Cardiac septum (tissue), 1 donor: ENCODE measurements around the gene ANKRD44. TPM values are rescaled to one million over a fixed set of nuclear protein-coding genes. Genes with fewer than 3 reads are reported as not detected.

Experiments
- DNase-seq: peaks from one replicate; pipeline ENCODE4 v3.0.0-alpha.2; 2020; ENCODE audit warnings: low spot score
- intact Hi-C: fragments of 100-400 bp; cut with DNase I; formaldehyde crosslinking; loops from one replicate; pipeline ENCODE4 v1.14.0; 2022
- total RNA-seq: library from RNA; stranded (reverse); fragmentation: NEBNext Ultra II Directional; extraction: Animal tissue kit (Norgen Biotek cat#: 25700); gene quantifications from one replicate; pipeline ENCODE4 v1.2.1, GENCODE V29; 2021
- donor health status: DM: no; HTN: no; CAD: no.

Gene ANKRD44
- total RNA-seq, 1 donor from 2014 or later: 6.4 TPM

DNA sequence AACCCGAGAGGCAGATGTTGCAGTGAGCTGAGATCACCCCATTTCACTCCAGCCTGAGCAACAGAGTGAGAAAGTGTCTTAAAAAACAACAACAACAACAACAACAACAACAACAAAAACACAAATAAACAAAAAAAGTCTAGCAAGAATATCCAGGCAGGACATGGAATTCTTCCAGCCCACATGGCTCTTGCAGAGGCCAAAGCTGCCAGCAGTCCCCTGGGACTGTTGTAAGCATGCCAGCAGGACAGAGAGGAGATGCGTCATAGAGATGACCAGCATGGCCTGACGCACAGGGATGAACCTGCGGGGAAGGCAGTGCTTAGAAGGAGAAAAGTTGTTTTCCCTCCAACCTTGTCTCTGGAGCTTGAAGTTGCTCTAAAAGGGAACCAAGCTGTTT, 201.8 kb downstream of the ANKRD44 start:
- intact Hi-C loops: loop anchor here (2.0 kb wide), 1 partner anchor 30 kb away; no protein-coding TSS in a partner anchor
- peak; percentile 82 for DNase-seq

DNA sequence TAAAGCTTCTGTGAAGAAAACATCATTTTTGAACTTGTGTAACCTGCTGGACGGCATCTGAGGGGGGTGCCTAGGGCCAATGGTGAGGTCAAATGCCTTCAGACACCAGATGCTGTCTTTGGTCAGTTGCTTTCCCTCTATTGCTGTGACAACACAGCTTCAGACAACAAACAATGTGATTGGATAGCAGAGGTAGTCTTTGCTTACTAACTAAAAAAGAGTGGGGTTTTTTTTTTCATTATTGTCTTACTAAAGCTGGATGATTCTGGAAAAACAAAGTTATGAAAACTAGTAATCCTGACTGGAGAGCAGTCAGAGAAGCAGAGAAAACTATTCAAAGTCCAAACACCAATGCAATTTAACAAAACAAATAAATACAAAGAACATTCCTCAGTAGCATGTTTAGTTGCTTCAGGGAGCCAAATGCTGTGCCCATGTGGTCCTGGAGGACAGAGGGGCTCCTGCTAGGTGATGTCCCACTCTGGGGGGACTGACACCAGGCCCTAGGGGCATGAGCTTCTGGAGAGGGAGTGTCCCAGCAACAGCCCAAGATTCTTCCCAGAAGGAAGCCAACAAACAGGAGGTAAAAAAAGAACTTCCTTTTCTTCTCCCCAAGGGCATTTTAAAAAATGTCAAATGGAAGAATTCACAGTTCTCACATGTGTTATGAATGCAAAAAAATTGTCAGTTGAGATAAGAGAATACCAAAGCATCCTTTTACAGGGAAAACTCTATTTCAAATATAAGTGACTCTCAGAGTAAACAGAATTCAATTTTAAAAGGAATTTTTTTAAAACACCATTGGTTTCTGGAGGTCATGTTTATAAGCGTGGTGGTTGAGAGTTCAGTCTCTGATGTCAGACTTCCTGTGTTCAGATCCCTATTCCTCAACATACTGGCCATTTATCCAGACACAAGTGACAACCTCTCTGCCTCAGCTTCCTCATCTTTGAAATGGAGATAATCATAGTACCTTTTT, 203.0 kb downstream of the ANKRD44 start:
- intact Hi-C loops: loop anchor here (2.0 kb wide), 1 partner anchor 29 kb away; no protein-coding TSS in a partner anchor

DNA sequence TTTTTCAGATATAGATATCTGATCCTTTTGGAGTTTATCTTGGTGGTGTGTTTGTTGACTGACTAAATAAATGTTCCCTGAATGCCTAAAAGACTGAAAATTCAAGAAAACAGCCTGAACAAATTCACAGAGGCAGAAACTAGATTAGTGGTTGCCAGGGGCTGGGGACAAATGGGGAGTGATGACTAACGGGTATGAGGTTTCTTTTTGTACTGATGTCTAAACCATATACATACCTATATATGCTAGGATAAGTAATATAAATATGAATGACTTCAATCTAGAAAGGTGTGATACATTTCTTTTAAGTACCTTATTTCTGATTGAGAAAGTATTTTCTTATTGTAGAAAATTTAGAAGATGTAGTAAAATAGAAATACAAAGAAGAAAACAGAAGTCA, 207.2 kb downstream of the ANKRD44 start:
- intact Hi-C loops: no loop called here

More for the DNA sequence above, 203.0 kb downstream of the ANKRD44 start:
- DNase-seq: no peak

DNA sequence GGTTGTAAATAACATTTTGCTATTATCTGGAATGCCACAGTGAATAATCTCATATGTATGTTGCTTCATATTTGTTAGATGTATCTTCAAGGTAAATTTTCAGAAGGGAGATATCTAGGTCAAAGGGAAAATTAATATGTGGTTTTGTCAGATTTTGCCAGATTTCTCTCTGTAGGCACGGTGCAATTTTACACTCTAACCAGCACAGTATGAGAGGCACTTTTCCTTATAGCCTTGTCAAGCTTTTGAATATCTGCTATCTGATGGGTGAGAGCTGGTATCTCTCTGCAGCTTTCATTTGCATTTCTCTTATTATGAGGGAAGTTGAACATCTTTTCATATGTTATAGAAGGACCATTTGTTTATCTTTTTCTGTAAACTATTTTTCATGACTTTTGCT, 208.3 kb downstream of the ANKRD44 start:
- intact Hi-C loops: no loop called here
- DNase-seq: no peak

More for the DNA sequence above, 207.2 kb downstream of the ANKRD44 start:
- no peak for DNase-seq

DNA sequence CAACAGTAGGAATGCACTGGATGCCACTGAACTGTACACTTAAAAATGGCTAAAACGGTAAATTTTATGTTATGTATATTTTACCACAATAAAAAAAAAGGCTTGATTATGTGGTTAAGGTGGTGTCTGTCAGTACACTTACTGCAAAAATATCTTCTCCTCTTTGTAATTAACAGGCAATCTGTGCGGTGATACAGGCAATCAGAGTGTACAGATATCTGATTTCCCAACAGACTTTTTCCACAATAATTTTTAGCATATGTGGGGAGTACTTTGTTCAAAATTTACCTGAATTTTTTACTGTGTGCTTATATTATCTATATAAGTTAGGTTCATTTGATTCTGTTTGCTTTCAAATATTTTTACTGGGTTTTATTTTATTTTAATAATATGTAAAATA, 209.1 kb downstream of the ANKRD44 start:
- DNase-seq: no peak
- intact Hi-C loops: no loop called here

DNA sequence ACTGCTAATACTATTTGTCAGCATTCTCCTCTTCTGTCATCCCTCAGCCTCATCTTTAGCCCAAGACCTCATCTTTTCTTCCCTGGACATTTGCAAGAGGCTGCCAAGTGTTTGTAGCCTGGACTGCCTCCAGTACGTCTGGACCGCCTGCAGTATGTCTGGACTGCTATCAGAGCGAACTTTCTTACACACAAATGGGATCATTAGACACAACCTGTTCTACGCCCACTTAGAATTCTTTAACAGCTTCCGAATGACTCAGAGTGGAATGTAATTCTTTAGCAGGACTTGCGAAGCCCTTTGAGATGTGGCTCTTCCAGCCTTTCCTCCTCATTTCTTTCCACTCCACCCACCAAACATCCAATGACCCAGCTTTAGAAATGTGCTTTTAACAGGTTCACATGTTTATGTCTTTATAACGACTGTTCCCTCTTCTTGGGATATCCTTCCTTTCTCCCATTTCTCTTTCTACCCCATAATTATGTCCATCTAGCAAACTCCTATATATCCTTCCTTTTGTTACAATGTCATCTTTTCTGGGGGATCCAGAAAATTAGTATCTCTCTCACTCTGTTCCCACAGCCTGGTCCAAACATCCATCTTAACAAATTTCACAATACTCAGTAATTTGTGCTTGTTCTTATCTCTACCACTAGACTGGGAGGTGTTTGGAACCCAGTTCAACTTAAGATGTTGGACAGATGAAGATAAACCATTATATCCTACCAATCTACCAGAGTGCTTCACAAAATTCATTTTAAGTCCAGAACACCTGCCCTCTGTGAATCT, 212.8 kb downstream of the ANKRD44 start:
- intact Hi-C loops: no loop called here
- no peak for DNase-seq

DNA sequence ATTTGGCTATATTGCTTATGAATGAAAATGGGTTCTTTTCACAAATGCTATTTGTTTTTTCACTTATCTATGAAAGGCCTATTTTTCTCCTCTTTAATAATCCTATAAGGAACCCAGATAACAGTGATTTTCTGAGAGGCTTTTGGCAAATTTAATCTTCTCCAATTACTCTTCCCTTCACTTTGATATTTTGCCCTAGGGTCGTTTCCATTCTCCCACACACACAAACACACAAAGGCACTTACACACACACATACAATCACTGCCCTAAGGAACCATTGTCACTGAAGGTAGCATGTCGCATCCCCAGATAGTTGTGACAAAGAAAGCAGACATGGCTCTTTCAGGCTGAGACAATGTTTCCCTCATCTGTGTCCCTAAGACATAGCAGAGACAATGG, 213.9 kb downstream of the ANKRD44 start:
- DNase-seq: no peak
- intact Hi-C loops: no loop called here

DNA sequence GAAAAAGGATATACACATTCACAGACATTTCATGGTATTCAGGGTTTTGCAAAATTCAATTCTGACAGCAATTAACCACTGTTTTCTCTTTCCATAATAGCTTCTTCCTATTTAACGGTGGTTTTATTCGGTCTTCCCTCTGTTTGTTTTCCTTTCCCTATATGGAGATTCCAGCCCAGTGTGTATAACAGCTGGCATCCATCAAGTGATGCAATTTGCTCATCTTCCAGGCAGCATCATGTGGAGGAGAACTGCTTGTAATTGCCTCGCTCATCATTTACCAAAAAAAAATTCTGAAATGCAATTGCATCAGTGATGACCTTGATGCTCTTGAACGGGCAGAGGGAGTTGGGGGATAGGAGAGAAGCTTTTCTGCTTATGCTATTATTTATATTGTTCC, 218.1 kb downstream of the ANKRD44 start:
- no peak for DNase-seq
- intact Hi-C loops: no loop called here

DNA sequence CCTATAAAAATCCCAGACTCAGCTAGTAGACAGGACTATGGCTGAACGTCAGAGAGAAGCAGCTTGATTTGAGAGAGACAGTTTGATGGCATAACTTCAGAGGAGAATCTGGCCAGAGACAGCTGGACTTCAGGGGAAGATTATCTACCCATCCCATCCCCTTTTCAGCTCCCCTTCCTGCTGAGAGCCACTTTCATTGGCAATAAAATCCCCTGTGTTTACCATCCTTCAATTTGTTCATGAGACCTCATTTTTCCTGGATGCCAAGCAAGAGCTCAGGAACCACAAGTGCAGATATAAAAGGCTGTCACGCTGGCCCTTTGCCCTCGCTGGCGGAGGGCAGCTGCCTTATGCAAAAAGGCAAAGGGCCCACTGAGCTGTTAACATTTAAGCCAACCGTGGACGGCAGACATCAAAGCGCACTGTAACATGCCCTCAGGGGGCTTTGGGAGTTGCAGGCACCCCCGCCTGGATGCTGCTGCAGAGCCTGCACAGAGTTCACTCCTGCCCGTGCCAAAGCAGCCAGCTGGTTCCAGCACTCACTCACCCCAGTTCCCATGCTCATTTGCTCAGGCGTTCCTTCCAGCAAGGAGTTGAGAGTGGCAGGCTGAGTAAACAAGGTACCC, 219.7 kb downstream of the ANKRD44 start:
- DNase-seq: no peak
- intact Hi-C loops: no loop called here

DNA sequence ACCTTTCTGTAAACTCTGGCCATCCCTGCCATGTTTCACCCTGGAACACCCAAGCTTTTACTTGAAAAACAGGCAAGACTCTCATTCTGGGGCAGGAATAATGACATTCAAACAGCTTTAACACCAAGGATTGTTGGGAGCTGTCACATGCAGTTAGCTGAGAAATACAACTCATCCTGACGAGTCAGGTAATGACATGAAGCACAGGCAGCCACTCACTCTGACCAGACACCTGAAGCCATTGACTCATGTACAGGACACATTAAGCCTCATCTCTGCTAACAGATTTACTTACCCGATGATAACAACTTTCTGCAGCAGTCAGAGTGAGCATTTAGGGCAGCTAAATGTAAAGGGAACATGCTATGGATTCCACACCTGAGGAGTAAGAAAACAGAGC, 220.9 kb downstream of the ANKRD44 start:
- no peak for DNase-seq
- intact Hi-C loops: no loop called here

DNA sequence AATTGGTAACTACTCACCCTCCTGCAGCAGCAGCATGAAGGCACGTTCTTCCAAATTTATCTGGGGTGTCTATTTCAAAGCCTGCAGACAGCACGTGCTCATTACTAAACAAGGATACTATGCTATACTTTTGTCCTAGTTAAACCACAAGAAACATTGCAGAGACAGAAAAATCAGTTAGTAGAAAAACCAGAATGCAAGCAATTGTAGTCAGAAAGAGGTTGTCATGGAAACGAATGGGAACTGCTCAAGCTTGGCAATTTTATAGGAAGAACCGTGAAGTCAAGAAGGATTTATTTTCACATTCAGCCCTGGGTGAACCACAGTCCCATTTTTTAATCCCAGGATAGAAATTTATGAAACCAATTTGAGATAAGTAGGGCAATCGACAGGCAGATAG, 221.9 kb downstream of the ANKRD44 start:
- DNase-seq: no peak
- intact Hi-C loops: no loop called here

DNA sequence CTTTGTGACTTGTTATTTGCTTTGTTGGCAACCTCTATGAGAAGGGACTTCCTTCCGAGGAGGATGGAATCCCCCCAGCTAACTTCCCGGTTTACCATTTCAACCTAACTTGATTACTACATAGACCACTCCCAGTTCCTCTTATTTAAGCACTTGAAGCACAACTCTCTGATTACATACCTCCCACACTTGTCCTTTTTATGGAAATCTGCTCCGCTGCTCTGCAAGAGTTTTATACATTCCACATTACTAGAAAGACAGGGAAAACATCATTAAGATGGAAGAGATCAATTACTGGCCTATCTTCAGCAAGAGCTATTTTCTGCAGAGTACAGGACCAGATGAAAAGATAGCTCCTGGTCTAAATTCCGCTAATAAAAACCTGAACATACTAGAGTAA, 224.1 kb downstream of the ANKRD44 start:
- intact Hi-C loops: no loop called here

DNA sequence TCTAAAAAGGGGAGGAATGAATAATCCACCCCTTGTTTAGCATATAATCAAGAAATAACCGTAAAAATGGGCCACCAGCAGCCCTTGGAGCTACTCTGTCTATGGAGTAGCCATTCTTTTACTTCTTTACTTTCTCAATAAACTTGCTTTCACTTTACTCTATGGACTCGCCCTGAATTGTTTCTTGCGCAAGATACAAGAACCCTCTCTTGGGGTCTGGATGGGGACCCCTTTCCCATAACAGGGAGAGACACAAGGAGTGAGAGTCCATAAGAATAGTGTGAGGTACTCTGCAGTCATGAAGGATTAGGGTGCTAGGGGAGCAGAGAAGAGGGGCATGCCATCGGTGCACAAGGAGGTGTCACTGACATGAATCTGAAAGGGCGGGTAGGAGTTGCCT, 224.9 kb downstream of the ANKRD44 start:
- intact Hi-C loops: no loop called here
- DNase-seq: no peak

More for the DNA sequence above, 224.1 kb downstream of the ANKRD44 start:
- DNase-seq: no peak

DNA sequence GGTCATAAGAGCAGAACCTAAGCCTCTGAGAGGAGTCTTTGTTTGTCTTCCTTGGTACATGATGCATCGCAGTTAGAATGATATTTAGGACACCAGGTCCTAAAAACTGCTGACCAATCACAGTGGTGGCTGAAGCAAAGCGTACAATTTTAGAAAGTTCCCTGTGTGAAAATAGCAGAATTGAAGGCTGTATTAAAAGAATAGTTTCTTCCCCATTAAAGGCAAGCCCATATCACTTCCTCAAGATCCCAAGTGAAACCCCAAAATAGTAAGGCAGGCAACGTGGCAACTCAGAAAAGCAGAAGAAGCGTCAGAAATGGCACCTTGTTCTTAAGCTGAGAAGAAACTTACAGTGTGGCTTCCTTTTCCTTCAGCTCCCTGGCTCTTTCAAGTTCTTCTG, 229.3 kb downstream of the ANKRD44 start:
- intact Hi-C loops: no loop called here
- no peak for DNase-seq

DNA sequence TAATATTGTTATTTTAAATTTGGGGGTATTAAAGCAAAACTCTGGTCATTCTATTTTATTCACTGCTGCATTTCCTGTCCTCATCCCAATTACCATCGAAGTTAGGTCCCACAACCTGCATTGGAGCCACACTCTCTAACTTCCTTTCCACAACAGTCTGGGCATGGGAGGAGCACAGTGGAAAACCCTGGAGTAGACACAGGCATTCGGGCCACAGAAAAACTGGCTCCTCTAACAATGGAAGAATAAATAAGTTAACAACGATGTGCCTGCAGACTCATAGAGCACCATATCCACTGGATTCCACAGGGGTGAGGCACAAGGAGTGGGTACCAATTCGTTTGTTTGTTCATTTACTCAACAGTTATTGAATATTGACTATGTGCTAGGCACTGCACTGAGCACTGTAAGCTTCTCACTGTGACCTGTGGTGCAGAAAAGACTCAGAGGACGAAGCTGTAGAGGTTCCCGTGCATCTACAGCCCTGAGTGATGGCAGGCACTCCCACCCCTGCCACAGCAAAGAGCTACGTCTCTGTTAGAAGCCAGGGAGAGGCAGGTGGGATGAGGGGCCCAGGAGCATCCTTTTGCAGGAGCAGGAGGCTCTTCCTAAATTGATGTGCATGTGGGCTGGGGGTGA, 229.9 kb downstream of the ANKRD44 start:
- DNase-seq: no peak
- intact Hi-C loops: no loop called here

DNA sequence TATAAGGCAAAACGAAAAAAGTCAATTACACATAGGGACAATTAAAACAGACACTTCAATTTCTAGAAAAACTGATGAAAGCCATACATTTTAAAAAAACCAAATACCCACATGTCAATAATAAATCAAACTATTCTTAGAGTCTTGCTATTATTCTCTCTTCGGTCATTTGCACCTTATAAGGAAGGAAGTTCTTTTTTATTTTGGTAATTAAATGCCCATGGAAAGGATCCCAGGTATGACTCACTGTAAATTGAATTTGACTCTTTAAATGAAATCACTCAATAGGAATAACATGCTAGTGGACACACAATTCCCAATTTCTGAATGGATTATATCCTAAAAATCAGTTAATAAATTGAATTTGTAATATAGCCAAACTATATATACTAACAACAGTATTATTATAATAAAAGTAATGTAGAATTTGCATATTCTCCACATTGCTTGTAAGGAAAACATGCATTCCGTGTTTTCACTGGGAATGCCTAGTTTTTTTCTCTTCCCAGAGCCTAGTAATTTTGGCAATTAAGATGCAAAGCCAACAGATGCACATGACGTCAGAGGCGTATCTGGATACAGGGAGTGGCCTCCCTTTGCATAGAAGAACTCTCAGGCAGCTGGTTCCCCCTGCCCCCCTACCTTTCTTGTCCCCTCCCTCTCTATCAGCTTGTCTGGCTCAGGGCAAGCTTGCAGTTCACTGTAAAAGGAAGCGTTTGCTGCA, 230.6 kb downstream of the ANKRD44 start:
- no peak for DNase-seq
- intact Hi-C loops: loop anchor here (2.0 kb wide), 1 partner anchor 29 kb away; no protein-coding TSS in a partner anchor

DNA sequence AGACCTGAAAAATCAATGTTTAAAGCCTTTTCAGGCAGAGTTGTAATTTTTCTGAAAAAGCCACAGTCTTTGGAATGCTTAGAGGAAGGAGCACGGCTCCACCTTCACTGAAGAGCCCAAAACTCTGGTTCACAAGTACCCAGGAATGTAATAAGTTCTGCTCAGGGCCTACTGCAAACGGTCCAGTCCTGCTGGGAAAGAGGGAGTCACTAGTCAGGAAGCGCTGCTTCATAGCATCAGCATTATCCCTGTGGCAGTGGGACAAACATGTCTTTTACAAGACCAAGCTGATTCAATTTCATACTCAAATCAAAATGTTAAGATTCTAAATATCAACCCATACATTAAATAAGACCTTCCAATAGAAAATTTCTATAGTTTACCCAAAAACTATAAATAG, 231.2 kb downstream of the ANKRD44 start:
- intact Hi-C loops: loop anchor here (2.0 kb wide), 1 partner anchor 29 kb away; no protein-coding TSS in a partner anchor
- no peak for DNase-seq

DNA sequence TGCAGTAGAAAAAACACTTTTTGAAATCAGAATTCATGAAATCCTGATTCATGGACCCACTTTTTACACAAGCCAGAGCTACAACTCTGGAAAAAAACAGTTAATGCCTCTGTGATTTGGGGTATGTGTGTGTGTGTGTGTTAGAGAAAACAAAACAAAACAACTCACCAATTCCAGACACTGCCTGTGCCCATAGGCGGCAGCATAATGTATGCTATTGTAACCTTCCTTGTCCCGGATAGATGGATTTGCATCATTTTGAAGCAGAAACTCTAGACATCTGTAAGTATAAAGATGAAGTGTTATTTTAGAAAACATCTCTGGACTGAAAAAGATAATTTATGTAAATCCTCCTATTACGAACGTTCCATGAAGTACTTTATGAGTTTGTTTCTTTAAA, 232.0 kb downstream of the ANKRD44 start:
- intact Hi-C loops: loop anchor here (2.0 kb wide), 1 partner anchor 30 kb away; no protein-coding TSS in a partner anchor

DNA sequence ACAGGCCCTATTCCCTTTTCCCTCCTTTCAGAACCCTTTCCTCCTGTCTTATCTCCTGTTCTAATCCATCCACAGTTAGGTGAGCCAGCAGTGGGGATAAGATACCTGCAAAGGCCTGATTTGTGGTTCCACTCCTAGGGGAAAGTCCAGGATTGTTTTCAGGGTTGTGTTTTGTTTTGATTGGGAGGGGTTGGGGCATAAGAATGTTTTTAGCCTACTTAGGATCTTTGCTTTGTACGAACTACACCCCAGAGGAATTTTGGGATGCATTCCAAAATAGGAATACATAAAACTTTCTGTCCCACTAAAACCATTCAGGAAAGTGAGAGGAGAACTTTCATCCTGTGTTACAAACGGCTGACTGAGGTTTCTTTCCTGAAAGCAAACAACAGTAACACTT, 233.2 kb downstream of the ANKRD44 start:
- intact Hi-C loops: no loop called here
- DNase-seq: no peak

More for the DNA sequence above, 232.0 kb downstream of the ANKRD44 start:
- DNase-seq: no peak
